A549 (cell line): Measurements from ENCODE around the gene FGF8. TPM values are rescaled to one million over a fixed set of nuclear protein-coding genes. Genes with fewer than 3 reads are reported as not detected.

ENCODE experiments used
- ATAC-seq, 2 experiments: fragments of 200-7000 bp in 1 of 2; fragments of >200 bp in 1 of 2; cut with Nextera tagmentation in 1 of 2; cut with Tn5 transposase in 1 of 2; 3 replicates each; pipeline versions ENCODE4 v1.8.0 to v1.9.1; 2018 to 2020; ENCODE audit warnings: mild to moderate bottlenecking in 1 of 2, moderate library complexity in 1 of 2
- CTCF ChIA-PET: fragments of 300-600 bp; sonication (Branson Sonifier 250); formaldehyde crosslinking; extraction: SDS; loops from one replicate; lab custom pipeline; 2021; ENCODE audit warnings: antibody characterized with exemption, inconsistent platforms; lab: Yijun Ruan, JAX
- POLR2A ChIA-PET: fragments of 350-600 bp; formaldehyde crosslinking; extraction: SDS; loops from one replicate; lab custom pipeline; 2021; ENCODE audit warnings: antibody characterized with exemption, inconsistent platforms; lab: Yijun Ruan, JAX
- DNase-seq, 2 experiments: peaks; one replicate each; pipeline versions ENCODE4 v3.0.0 to v3.0.0-alpha.2; 2011 to 2016; ENCODE audit warnings: low read depth in 1 of 2, low spot score in 1 of 2
- FAIRE-seq: peaks from 2 replicates; lab custom pipeline; 2011; peaks lifted over from hg19 to GRCh38; lab: Jason Lieb, UNC
- H3K27ac ChIP-seq, 2 experiments: fragments of >200 bp; sonication (Bioruptor Twin); formaldehyde crosslinking; 3 replicates each; pipeline ENCODE4 v1.5.1; 2016 to 2017
- H3K4me1 ChIP-seq: fragments of >200 bp; sonication (Bioruptor Twin); formaldehyde crosslinking; 3 replicates; pipeline ENCODE4 v1.6.1; 2016
- H3K4me2 ChIP-seq: fragments of >200 bp; sonication (Bioruptor Twin); formaldehyde crosslinking; 3 replicates; pipeline ENCODE4 v1.6.1; 2016
- H3K4me3 ChIP-seq: fragments of >200 bp; sonication (Bioruptor Twin); formaldehyde crosslinking; 3 replicates; pipeline ENCODE4 v1.5.1; 2016
- H3K9me3 ChIP-seq: fragments of >200 bp; sonication (Bioruptor Twin); formaldehyde crosslinking; 3 replicates; pipeline ENCODE4 v1.6.1; 2016
- CEBPB ChIP-seq, 2 experiments: fragments of >200 bp in 1 of 2; sonication (Bioruptor Twin) in 1 of 2; formaldehyde crosslinking in 1 of 2; IDR thresholded peaks; 2 replicates each; pipeline ENCODE4 v1.6.1; 2012 to 2016
- CHD2 ChIP-seq: fragments of 150-350 bp; IDR thresholded peaks from 2 replicates; pipeline ENCODE4 v1.6.1; 2014; ENCODE audit warnings: low read length; ENCODE audit not compliant: partially characterized antibody
- CHD4 ChIP-seq: fragments of 200-600 bp; sonication (generic); IDR thresholded peaks from 2 replicates; pipeline ENCODE4 v1.6.1; 2016; ENCODE audit warnings: antibody characterized with exemption, mild to moderate bottlenecking, borderline replicate concordance
- EHMT2 ChIP-seq: fragments of 200-600 bp; sonication (generic); IDR thresholded peaks from 2 replicates; pipeline ENCODE4 v1.6.1; 2016; ENCODE audit warnings: antibody characterized with exemption, low read depth, mild to moderate bottlenecking, moderate library complexity
- EP300 ChIP-seq, 2 experiments: fragments of >200 bp; sonication (Bioruptor Twin); formaldehyde crosslinking; IDR thresholded peaks; 2 replicates in 1 of 2; 3 replicates in 1 of 2; pipeline ENCODE4 v1.6.1; 2016 to 2017
- ESRRA ChIP-seq: fragments of 150-350 bp; IDR thresholded peaks from 2 replicates; pipeline ENCODE4 v1.6.1; 2014; ENCODE audit warnings: mild to moderate bottlenecking, low read length, borderline replicate concordance
- FOSL2 ChIP-seq, 2 experiments: fragments of 450-650 bp in 1 of 2; fragments of >200 bp in 1 of 2; sonication (Bioruptor Twin) in 1 of 2; formaldehyde crosslinking; IDR thresholded peaks; 2 replicates each; pipeline versions ENCODE4 v1.5.0 to v1.6.1; 2016 to 2020; ENCODE audit warnings: mild to moderate bottlenecking in 1 of 2, moderate library complexity in 1 of 2
- GATA3 ChIP-seq: IDR thresholded peaks from 2 replicates; pipeline ENCODE4 v1.6.1; 2012; ENCODE audit warnings: borderline replicate concordance
- JUN ChIP-seq, 2 experiments: fragments of >200 bp; sonication (Bioruptor Twin); formaldehyde crosslinking; IDR thresholded peaks; 2 replicates in 1 of 2; 3 replicates in 1 of 2; pipeline ENCODE4 v1.6.1; 2016 to 2017
- KDM5A ChIP-seq: fragments of 200-600 bp; sonication (generic); IDR thresholded peaks from 2 replicates; pipeline ENCODE4 v1.6.1; 2016; ENCODE audit warnings: antibody characterized with exemption, mild to moderate bottlenecking
- MAFK ChIP-seq: fragments of 450-650 bp; IDR thresholded peaks from 2 replicates; pipeline ENCODE4 v1.6.1; 2014; ENCODE audit not compliant: partially characterized antibody
- MYC ChIP-seq: IDR thresholded peaks from 2 replicates; pipeline ENCODE4 v1.6.1; 2012; ENCODE audit warnings: mild to moderate bottlenecking, inconsistent platforms, low read length, improper control_type of control experiment, borderline replicate concordance
- NPAS2 ChIP-seq: fragments of 250-450 bp; sonication (Bioruptor Pico); IDR thresholded peaks from 2 replicates; pipeline ENCODE4 v1.8.0; 2022; ENCODE audit warnings: mild to moderate bottlenecking, moderate library complexity, borderline replicate concordance
- PHF8 ChIP-seq: fragments of 200-600 bp; sonication (generic); IDR thresholded peaks from 2 replicates; pipeline ENCODE4 v1.6.1; 2016; ENCODE audit warnings: low read depth, mild to moderate bottlenecking, antibody characterized with exemption, moderate library complexity, borderline replicate concordance
- RAD21 ChIP-seq, 2 experiments: fragments of >200 bp in 1 of 2; sonication (Bioruptor Twin) in 1 of 2; formaldehyde crosslinking in 1 of 2; IDR thresholded peaks in 1 of 2; conservative IDR thresholded peaks in 1 of 2; 2 replicates in 1 of 2; 3 replicates in 1 of 2; pipeline ENCODE4 v1.6.1; 2012 to 2018; ENCODE audit warnings: inconsistent platforms in 1 of 2
- RFX5 ChIP-seq: fragments of 450-650 bp; IDR thresholded peaks from 2 replicates; pipeline ENCODE4 v1.7.1; 2014; ENCODE audit warnings: antibody characterized with exemption, mild to moderate bottlenecking, moderate library complexity
- RNF2 ChIP-seq: fragments of 200-600 bp; sonication (generic); IDR thresholded peaks from 2 replicates; pipeline ENCODE4 v1.6.1; 2016; ENCODE audit warnings: low read depth, mild to moderate bottlenecking, antibody characterized with exemption, moderate library complexity, borderline replicate concordance
- SMC3 ChIP-seq: fragments of >200 bp; sonication (Bioruptor Twin); formaldehyde crosslinking; IDR thresholded peaks from 3 replicates; pipeline ENCODE4 v1.6.1; 2018; ENCODE audit warnings: inconsistent platforms
- TP53 ChIP-seq: fragments of 250-450 bp; sonication (Bioruptor Pico); IDR thresholded peaks from 2 replicates; pipeline ENCODE4 v1.5.0; 2021; ENCODE audit warnings: mild to moderate bottlenecking, moderate library complexity
- ZNF302 ChIP-seq: fragments of 250-450 bp; sonication (Bioruptor Pico); IDR thresholded peaks from 2 replicates; pipeline ENCODE4 v1.9.0; 2021; ENCODE audit warnings: inconsistent platforms, mild to moderate bottlenecking, moderate library complexity
- WGBS: methylation state at CpG from one replicate; pipeline ENCODE4 v1.1.6; 2017; ENCODE audit errors: missing lambda C conversion rate; 5-methylcytosine and 5-hydroxymethylcytosine counted together
- polyA plus RNA-seq, 4 experiments: library from polyadenylated mRNA; depleted of rRNA in 3 of 4; stranded (reverse); fragments of >200 nt; fragmentation: RNase III in 1 of 4; extraction: RNeasy Plus Mini Kit Qiagen cat#74134 plus additional on column Dnase treatment in 1 of 4; gene quantifications; 2 replicates in 3 of 4; 3 replicates in 1 of 4; pipeline ENCODE4 v1.2.3, GENCODE V29; 2011 to 2017
- TF ChIP-seq, protein P1 (sequence below): fragments of >200 bp; sonication (Bioruptor Twin); formaldehyde crosslinking; IDR thresholded peaks from 3 replicates; pipeline ENCODE4 v1.5.1; 2016
- TF ChIP-seq, protein P2 (sequence below): fragments of 200-600 bp; sonication (generic); IDR thresholded peaks from 2 replicates; pipeline ENCODE4 v1.6.1; 2016; ENCODE audit warnings: antibody characterized with exemption, mild to moderate bottlenecking, moderate library complexity

The FGF8 gene
- polyA plus RNA-seq, 2 of the 4 experiments (the other 2 are of a cell fraction) = 0.12 TPM; not detected in 1

- TF ChIP-seq NPAS2 (CRISPR knock-in tag) (no peak), KDM5A (no peak), JUN (IDR thresholded peaks at IDR 0.05) (no peak), CHD2 (no peak), RNF2 (no peak)
Measured at GRCh38 chr10:101744267-101744666, 31.6 kb downstream of the FGF8 start (continued).

DNA sequence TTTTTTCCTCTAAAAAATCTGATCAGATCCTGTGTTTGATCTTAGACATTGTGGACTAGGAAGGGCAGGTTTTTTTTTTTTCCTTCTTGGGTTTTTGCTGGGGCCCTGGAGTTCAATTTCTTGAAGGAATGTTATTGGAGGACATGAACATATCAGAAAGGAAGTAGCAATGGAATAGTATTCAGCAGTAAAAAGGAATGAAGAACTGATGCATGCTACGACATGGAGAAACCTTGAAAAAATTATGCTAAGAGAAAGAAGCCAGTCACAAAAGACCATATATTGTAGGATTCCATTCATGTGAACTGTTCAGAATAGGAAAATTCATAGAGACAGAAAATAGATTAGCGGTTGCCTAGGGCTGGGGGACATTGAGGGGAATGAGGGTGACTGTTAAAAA is 34.0 kb downstream of the FGF8 start:
- H3K4me3 ChIP-seq = no peak overlapping the region
- FAIRE-seq (no peak), ATAC-seq (no peak), DNase-seq (no peak)
- ChIA-PET POLR2A (no interaction called here), CTCF (interaction anchor here (1.2 kb wide), 1 partner anchor 14 kb away, joined by 3 read pairs; no protein-coding TSS in a partner anchor)
- 46% methylated on average over 2 of the region's 2 CpGs for WGBS
- H3K4me2 ChIP-seq = no peak overlapping the region
- no peaks in the 10 kb centered on the region for H3K9me3 ChIP-seq
- no peak for TF ChIP-seq EP300 (IDR thresholded peaks at IDR 0.05)
- TF ChIP-seq, protein P1, sequence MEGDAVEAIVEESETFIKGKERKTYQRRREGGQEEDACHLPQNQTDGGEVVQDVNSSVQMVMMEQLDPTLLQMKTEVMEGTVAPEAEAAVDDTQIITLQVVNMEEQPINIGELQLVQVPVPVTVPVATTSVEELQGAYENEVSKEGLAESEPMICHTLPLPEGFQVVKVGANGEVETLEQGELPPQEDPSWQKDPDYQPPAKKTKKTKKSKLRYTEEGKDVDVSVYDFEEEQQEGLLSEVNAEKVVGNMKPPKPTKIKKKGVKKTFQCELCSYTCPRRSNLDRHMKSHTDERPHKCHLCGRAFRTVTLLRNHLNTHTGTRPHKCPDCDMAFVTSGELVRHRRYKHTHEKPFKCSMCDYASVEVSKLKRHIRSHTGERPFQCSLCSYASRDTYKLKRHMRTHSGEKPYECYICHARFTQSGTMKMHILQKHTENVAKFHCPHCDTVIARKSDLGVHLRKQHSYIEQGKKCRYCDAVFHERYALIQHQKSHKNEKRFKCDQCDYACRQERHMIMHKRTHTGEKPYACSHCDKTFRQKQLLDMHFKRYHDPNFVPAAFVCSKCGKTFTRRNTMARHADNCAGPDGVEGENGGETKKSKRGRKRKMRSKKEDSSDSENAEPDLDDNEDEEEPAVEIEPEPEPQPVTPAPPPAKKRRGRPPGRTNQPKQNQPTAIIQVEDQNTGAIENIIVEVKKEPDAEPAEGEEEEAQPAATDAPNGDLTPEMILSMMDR = no peak
- TF ChIP-seq EHMT2 = no peak
- no peak for TF ChIP-seq PHF8
- TF ChIP-seq FOSL2 (IDR thresholded peaks at IDR 0.05) = no peak
- no peak for TF ChIP-seq FOSL2 (CRISPR knock-in tag; IDR thresholded peaks at IDR 0.05)
- TF ChIP-seq, protein P2, sequence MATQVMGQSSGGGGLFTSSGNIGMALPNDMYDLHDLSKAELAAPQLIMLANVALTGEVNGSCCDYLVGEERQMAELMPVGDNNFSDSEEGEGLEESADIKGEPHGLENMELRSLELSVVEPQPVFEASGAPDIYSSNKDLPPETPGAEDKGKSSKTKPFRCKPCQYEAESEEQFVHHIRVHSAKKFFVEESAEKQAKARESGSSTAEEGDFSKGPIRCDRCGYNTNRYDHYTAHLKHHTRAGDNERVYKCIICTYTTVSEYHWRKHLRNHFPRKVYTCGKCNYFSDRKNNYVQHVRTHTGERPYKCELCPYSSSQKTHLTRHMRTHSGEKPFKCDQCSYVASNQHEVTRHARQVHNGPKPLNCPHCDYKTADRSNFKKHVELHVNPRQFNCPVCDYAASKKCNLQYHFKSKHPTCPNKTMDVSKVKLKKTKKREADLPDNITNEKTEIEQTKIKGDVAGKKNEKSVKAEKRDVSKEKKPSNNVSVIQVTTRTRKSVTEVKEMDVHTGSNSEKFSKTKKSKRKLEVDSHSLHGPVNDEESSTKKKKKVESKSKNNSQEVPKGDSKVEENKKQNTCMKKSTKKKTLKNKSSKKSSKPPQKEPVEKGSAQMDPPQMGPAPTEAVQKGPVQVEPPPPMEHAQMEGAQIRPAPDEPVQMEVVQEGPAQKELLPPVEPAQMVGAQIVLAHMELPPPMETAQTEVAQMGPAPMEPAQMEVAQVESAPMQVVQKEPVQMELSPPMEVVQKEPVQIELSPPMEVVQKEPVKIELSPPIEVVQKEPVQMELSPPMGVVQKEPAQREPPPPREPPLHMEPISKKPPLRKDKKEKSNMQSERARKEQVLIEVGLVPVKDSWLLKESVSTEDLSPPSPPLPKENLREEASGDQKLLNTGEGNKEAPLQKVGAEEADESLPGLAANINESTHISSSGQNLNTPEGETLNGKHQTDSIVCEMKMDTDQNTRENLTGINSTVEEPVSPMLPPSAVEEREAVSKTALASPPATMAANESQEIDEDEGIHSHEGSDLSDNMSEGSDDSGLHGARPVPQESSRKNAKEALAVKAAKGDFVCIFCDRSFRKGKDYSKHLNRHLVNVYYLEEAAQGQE = no peak
- TF ChIP-seq MAFK = no peak
- no peak for TF ChIP-seq ZNF302 (CRISPR knock-in tag)
- TF ChIP-seq RAD21 (conservative IDR thresholded peaks at IDR 0.05 in 1 of 2, IDR thresholded peaks at IDR 0.05 in 1 of 2) = no peak
- TF ChIP-seq GATA3 = no peak
- TF ChIP-seq SMC3 = no peak
- TF ChIP-seq CHD4 = no peak
- TF ChIP-seq TP53 (CRISPR knock-in tag) = no peak
- no peak for TF ChIP-seq MYC
- no peak for TF ChIP-seq RFX5
- TF ChIP-seq CEBPB (IDR thresholded peaks at IDR 0.05) = no peak
- no peak for TF ChIP-seq ESRRA
- TF ChIP-seq, all 56 proteins: peak for 0
- Histone ChIP-seq H3K4me1 (no peaks in the 10 kb centered on the region), H3K27ac (no peak overlapping the region)
